ENCODE measurements around the gene CUBN.

The CUBN gene

GRCh38 chr10:17154116-17154515 lies 24.5 kb upstream of the CUBN start:
- no peak overlapping the region for H3K27ac ChIP-seq
- TF ChIP-seq CTCF (conservative IDR thresholded peaks at IDR 0.05) = no peak
- no peak for TF ChIP-seq ZFX (IDR thresholded peaks at IDR 0.05)

GRCh38 chr10:17153321-17153720 lies 23.7 kb upstream of the CUBN start:
- H3K27ac ChIP-seq = no peak overlapping the region
- TF ChIP-seq ZFX (IDR thresholded peaks at IDR 0.05) (no peak), CTCF (conservative IDR thresholded peaks at IDR 0.05) (no peak)

- TF ChIP-seq CTCF (conservative IDR thresholded peaks at IDR 0.05) (no peak), ZFX (IDR thresholded peaks at IDR 0.05) (no peak)
- H3K27ac ChIP-seq = no peak overlapping the region
Observed at GRCh38 chr10:17151716-17152115, 22.1 kb upstream of the CUBN start.

- TF ChIP-seq ZFX (IDR thresholded peaks at IDR 0.05) (no peak), CTCF (conservative IDR thresholded peaks at IDR 0.05) (no peak)
- no peak overlapping the region for H3K27ac ChIP-seq
Observed at GRCh38 chr10:17147884-17148489, 18.4 kb upstream of the CUBN start.

GRCh38 chr10:17146892-17147291 lies 17.3 kb upstream of the CUBN start:
- no peak for TF ChIP-seq ZFX (IDR thresholded peaks at IDR 0.05)
- TF ChIP-seq CTCF (conservative IDR thresholded peaks at IDR 0.05) = no peak
- no peak overlapping the region for H3K27ac ChIP-seq

- peak overlapping the region; percentile 76 for H3K27ac ChIP-seq
- TF ChIP-seq CTCF (conservative IDR thresholded peaks at IDR 0.05) = no peak
- no peak for TF ChIP-seq ZFX (IDR thresholded peaks at IDR 0.05)
Observed at GRCh38 chr10:17145239-17145638, 15.6 kb upstream of the CUBN start.

- TF ChIP-seq ZFX (IDR thresholded peaks at IDR 0.05) (no peak), CTCF (conservative IDR thresholded peaks at IDR 0.05) (no peak)
- H3K27ac ChIP-seq = peak overlapping the region; percentile 76
Observed at GRCh38 chr10:17144757-17145156, 15.1 kb upstream of the CUBN start.
